Measurements from ENCODE around the gene VTI1B. TPM values are rescaled to one million over a fixed set of nuclear protein-coding genes. Genes with fewer than 3 reads are reported as not detected.
A peak's percentile ranks its signal among the peaks of the same experiment; 100 is the strongest.

VTI1B gene
- total and polyA plus RNA-seq, 10 of the 15 experiments (the other 5 are each of a cell fraction or from before 2014, with no cell fraction given), result 15.0 to 117 (median 50.5) TPM

GRCh38 chr14:67695394-67695949 is 21.0 kb upstream of the VTI1B start, which contains the start of gene RDH11 (continued):
- TF ChIP-seq JUND (IDR thresholded peaks at IDR 0.05; ENCODE audit: low read depth, low read length), result no peak
- TF ChIP-seq NRF1 (conservative IDR thresholded peaks at IDR 0.05; ENCODE audit: low read depth, low read length), result no peak
- no peak for TF ChIP-seq HDAC2 (IDR thresholded peaks at IDR 0.05)
- TF ChIP-seq ESRRA (IDR thresholded peaks at IDR 0.05; ENCODE audit: low read length), result no peak
- no peak for TF ChIP-seq SMARCA5 (IDR thresholded peaks at IDR 0.05)
- TF ChIP-seq DPF2 (IDR thresholded peaks at IDR 0.05), result no peak
- TF ChIP-seq PAX8 (IDR thresholded peaks at IDR 0.05), result no peak
- TF ChIP-seq ZBTB4 (CRISPR knock-in tag; IDR thresholded peaks at IDR 0.05), result no peak
- TF ChIP-seq ZSCAN29 (IDR thresholded peaks at IDR 0.05), result no peak
- TF ChIP-seq, protein P1, sequence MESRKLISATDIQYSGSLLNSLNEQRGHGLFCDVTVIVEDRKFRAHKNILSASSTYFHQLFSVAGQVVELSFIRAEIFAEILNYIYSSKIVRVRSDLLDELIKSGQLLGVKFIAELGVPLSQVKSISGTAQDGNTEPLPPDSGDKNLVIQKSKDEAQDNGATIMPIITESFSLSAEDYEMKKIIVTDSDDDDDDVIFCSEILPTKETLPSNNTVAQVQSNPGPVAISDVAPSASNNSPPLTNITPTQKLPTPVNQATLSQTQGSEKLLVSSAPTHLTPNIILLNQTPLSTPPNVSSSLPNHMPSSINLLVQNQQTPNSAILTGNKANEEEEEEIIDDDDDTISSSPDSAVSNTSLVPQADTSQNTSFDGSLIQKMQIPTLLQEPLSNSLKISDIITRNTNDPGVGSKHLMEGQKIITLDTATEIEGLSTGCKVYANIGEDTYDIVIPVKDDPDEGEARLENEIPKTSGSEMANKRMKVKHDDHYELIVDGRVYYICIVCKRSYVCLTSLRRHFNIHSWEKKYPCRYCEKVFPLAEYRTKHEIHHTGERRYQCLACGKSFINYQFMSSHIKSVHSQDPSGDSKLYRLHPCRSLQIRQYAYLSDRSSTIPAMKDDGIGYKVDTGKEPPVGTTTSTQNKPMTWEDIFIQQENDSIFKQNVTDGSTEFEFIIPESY (IDR thresholded peaks at IDR 0.05), result no peak
- no peak for TF ChIP-seq ZNF217 (IDR thresholded peaks at IDR 0.05)
- TF ChIP-seq, protein P2, sequence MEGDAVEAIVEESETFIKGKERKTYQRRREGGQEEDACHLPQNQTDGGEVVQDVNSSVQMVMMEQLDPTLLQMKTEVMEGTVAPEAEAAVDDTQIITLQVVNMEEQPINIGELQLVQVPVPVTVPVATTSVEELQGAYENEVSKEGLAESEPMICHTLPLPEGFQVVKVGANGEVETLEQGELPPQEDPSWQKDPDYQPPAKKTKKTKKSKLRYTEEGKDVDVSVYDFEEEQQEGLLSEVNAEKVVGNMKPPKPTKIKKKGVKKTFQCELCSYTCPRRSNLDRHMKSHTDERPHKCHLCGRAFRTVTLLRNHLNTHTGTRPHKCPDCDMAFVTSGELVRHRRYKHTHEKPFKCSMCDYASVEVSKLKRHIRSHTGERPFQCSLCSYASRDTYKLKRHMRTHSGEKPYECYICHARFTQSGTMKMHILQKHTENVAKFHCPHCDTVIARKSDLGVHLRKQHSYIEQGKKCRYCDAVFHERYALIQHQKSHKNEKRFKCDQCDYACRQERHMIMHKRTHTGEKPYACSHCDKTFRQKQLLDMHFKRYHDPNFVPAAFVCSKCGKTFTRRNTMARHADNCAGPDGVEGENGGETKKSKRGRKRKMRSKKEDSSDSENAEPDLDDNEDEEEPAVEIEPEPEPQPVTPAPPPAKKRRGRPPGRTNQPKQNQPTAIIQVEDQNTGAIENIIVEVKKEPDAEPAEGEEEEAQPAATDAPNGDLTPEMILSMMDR (IDR thresholded peaks at IDR 0.05 in 2 of 3, conservative IDR thresholded peaks at IDR 0.05 in 1 of 3; ENCODE audit: control insufficient read depth in 2 of 3, extremely low read depth in 1 of 3, insufficient read depth in 1 of 3, low read depth in 3 of 3, low read length in 3 of 3), result no peak
- no peak for TF ChIP-seq MTA2 (IDR thresholded peaks at IDR 0.05; ENCODE audit: low read depth)
- no peak for TF ChIP-seq E2F8 (IDR thresholded peaks at IDR 0.05; ENCODE audit: low read depth, partially characterized antibody)
- no peak for TF ChIP-seq MYC (IDR thresholded peaks at IDR 0.05; ENCODE audit: insufficient read depth, insufficient read length, insufficient replicate concordance, low read length, severe bottlenecking)
- TF ChIP-seq, protein P3, sequence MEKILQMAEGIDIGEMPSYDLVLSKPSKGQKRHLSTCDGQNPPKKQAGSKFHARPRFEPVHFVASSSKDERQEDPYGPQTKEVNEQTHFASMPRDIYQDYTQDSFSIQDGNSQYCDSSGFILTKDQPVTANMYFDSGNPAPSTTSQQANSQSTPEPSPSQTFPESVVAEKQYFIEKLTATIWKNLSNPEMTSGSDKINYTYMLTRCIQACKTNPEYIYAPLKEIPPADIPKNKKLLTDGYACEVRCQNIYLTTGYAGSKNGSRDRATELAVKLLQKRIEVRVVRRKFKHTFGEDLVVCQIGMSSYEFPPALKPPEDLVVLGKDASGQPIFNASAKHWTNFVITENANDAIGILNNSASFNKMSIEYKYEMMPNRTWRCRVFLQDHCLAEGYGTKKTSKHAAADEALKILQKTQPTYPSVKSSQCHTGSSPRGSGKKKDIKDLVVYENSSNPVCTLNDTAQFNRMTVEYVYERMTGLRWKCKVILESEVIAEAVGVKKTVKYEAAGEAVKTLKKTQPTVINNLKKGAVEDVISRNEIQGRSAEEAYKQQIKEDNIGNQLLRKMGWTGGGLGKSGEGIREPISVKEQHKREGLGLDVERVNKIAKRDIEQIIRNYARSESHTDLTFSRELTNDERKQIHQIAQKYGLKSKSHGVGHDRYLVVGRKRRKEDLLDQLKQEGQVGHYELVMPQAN (conservative IDR thresholded peaks at IDR 0.05), result peak; percentile 73
- peak; percentile 74 for TF ChIP-seq PML (IDR thresholded peaks at IDR 0.05; ENCODE audit: low read length)
- TF ChIP-seq ZNF274 (IDR thresholded peaks at IDR 0.05; ENCODE audit: insufficient read depth, insufficient read length), result no peak
- TF ChIP-seq TAF1 (IDR thresholded peaks at IDR 0.05; ENCODE audit: borderline replicate concordance, low read depth, low read length), result peak; percentile 64; the same call in 1 of the 2 replicates
- TF ChIP-seq TARDBP (IDR thresholded peaks at IDR 0.05; ENCODE audit: borderline replicate concordance), result 0 out of 2 replicates have a peak, but pooled peaks have one; percentile 13

All from GM12878 (cell line).